ENCODE measurements around the gene PFDN4.
A peak's percentile ranks its signal among the peaks of the same experiment; 100 is the strongest.

The PFDN4 gene

DNA sequence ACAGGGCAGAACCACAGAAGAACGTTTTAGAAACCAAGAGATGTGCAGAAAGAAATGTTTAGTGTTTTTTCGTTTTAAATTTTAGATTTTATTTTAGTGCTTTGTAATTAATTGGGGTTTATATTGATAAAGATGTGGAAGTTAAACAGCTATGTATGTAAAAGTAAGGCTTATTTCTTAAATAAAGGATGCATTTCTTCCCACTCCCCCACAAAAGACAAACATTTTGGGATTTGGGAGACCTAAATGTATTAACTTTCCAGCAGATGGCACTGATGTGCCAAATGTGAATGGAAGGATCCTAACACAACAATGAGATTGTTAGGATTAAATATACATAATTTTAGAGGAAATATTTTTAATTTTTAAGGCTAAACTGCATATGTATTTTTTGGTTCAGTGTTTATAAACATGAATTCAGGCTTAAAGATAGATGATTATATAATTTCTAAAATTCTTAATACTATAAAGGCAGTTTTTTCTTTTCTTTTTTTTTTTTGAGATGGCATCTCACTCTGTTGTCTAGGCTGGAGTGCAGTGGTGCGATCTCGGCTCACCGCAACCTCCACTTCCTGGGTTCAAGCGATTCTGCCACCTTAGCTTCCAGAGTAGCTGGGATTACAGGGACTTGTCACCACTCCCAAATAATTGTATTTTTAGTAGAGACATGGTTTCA is 12.0 kb downstream of the PFDN4 start:
- 98% methylated on average over 4 of the region's 6 CpGs for WGBS (ENCODE audit: insufficient coverage)
- peak in 2 of 3 donors; percentile 36 to 46 for DNase-seq
- Histone ChIP-seq H3K4me1 (ENCODE audit: control extremely low read depth in 1 of 4, control insufficient read depth in 4 of 4, insufficient read depth in 4 of 4, low read length in 3 of 4) (peaks cover 0 to 17% (median 6%) of the 10 kb centered on the region in 4 experiments), H3K27me3 (replicated peaks in 2 of 5; ENCODE audit: control insufficient read depth in 4 of 5, insufficient read depth in 5 of 5, low read length in 4 of 5) (no peaks in the 10 kb centered on the region), H3K9me3 (ENCODE audit: control extremely low read depth in 1 of 5, control insufficient read depth in 4 of 5, insufficient read depth in 2 of 5, low read depth in 1 of 5, low read length in 4 of 5) (no peaks in the 10 kb centered on the region), H3K4me3 (ENCODE audit: control insufficient read depth in 1 of 7, extremely low read depth in 1 of 7, insufficient read depth in 4 of 7, low read depth in 2 of 7, low read length in 6 of 7) (no peak overlapping the region), H3K36me3 (ENCODE audit: control insufficient read depth in 4 of 4, insufficient read depth in 4 of 4, low read length in 3 of 4) (peaks cover 0 to 27% (median 9%) of the 10 kb centered on the region in 4 experiments), H3K27ac (ENCODE audit: insufficient read depth in 1 of 2, low read depth in 1 of 2, low read length in 2 of 2, poor library complexity in 1 of 2, severe bottlenecking in 2 of 2) (no peak overlapping the region)
- CTCF ChIA-PET: interaction anchor here (0.8 to 2.6 kb wide), 7 partner anchors 11 to 428 kb away, joined by 3 to 12 read pairs (median 4); partner anchors contain the start of gene PFDN4
- POLR2A ChIA-PET: interaction anchor here (0.6 kb wide), 1 partner anchor 139 kb away, joined by 3 read pairs; no protein-coding TSS in a partner anchor

DNA sequence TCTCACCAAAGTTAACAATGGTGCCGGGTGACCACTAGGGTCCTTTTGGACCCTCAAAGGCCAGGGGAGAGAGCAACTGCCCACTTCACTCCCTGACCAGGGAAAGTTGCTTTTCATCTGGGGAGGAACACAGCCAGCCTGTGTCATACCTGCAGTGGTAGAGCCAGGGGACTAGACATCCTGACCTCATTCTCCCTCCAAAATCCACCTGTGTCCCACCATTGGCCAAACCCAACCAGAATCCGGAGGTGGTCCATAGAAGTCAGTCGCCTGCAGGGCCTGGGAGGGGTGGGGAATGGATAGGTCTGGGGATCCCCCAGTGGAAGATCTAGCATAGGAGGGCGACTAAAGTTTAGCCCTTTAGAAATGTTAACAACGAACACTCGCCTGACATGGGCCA is 12.8 kb downstream of the PFDN4 start:
- WGBS (ENCODE audit: insufficient coverage): 100% methylated on average over 3 of the region's 6 CpGs
- Histone ChIP-seq H3K4me3 (ENCODE audit: control insufficient read depth in 1 of 7, extremely low read depth in 1 of 7, insufficient read depth in 4 of 7, low read depth in 2 of 7, low read length in 6 of 7) (no peak overlapping the region), H3K36me3 (ENCODE audit: control insufficient read depth in 4 of 4, insufficient read depth in 4 of 4, low read length in 3 of 4) (peaks cover 0 to 19% (median 7%) of the 10 kb centered on the region in 4 experiments), H3K4me1 (ENCODE audit: control extremely low read depth in 1 of 4, control insufficient read depth in 4 of 4, insufficient read depth in 4 of 4, low read length in 3 of 4) (peaks cover 0 to 17% (median 6%) of the 10 kb centered on the region in 4 experiments), H3K27ac (ENCODE audit: insufficient read depth in 1 of 2, low read depth in 1 of 2, low read length in 2 of 2, poor library complexity in 1 of 2, severe bottlenecking in 2 of 2) (no peak overlapping the region), H3K27me3 (replicated peaks in 2 of 5; ENCODE audit: control insufficient read depth in 4 of 5, insufficient read depth in 5 of 5, low read length in 4 of 5) (no peaks in the 10 kb centered on the region), H3K9me3 (ENCODE audit: control extremely low read depth in 1 of 5, control insufficient read depth in 4 of 5, insufficient read depth in 2 of 5, low read depth in 1 of 5, low read length in 4 of 5) (no peaks in the 10 kb centered on the region)
- POLR2A ChIA-PET: interaction anchor here (0.7 kb wide), 1 partner anchor 36 kb away, joined by 3 read pairs; no protein-coding TSS in a partner anchor
- DNase-seq: no peak
- CTCF ChIA-PET: interaction anchor here (0.6 to 2.6 kb wide), 3 partner anchors 12 to 460 kb away, joined by 3 to 12 read pairs (median 8); partner anchors contain the start of gene PFDN4

DNA sequence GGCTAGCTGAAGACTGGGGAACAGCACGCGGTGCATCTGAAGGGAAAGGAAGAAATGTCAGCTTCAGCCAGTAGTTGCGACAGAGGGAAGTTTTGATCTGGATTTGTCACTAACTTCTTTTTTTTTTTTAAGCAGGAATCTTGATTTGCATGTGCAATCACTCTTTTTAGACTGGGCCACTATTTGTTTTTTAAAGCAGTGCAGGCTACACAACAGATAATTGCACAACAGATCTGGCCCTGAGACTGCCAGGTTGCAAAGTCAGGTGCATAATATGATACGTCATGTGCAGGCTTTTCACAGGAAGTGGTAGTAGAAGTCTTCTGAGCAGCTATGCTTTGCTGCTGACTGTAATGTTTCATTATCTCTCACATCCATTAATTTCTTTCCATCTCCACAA is 13.5 kb downstream of the PFDN4 start:
- Histone ChIP-seq H3K36me3 (ENCODE audit: control insufficient read depth in 4 of 4, insufficient read depth in 4 of 4, low read length in 3 of 4) (peaks cover 0 to 13% (median 7%) of the 10 kb centered on the region in 4 experiments), H3K9me3 (ENCODE audit: control extremely low read depth in 1 of 5, control insufficient read depth in 4 of 5, insufficient read depth in 2 of 5, low read depth in 1 of 5, low read length in 4 of 5) (no peaks in the 10 kb centered on the region), H3K27me3 (replicated peaks in 2 of 5; ENCODE audit: control insufficient read depth in 4 of 5, insufficient read depth in 5 of 5, low read length in 4 of 5) (no peaks in the 10 kb centered on the region), H3K27ac (ENCODE audit: insufficient read depth in 1 of 2, low read depth in 1 of 2, low read length in 2 of 2, poor library complexity in 1 of 2, severe bottlenecking in 2 of 2) (no peak overlapping the region), H3K4me1 (ENCODE audit: control extremely low read depth in 1 of 4, control insufficient read depth in 4 of 4, insufficient read depth in 4 of 4, low read length in 3 of 4) (peaks cover 0 to 17% (median 6%) of the 10 kb centered on the region in 4 experiments), H3K4me3 (ENCODE audit: control insufficient read depth in 1 of 7, extremely low read depth in 1 of 7, insufficient read depth in 4 of 7, low read depth in 2 of 7, low read length in 6 of 7) (no peak overlapping the region)
- 63% methylated on average over 3 of the region's 4 CpGs for WGBS (ENCODE audit: insufficient coverage)
- POLR2A ChIA-PET: interaction anchor here (0.7 kb wide), 1 partner anchor 37 kb away, joined by 3 read pairs; no protein-coding TSS in a partner anchor
- CTCF ChIA-PET: interaction anchor here (0.6 to 2.7 kb wide), 4 partner anchors 13 to 460 kb away, joined by 3 to 14 read pairs (median 8); partner anchors contain the start of gene PFDN4
- DNase-seq: peak in 2 of 3 donors; percentile 48 to 68

DNA sequence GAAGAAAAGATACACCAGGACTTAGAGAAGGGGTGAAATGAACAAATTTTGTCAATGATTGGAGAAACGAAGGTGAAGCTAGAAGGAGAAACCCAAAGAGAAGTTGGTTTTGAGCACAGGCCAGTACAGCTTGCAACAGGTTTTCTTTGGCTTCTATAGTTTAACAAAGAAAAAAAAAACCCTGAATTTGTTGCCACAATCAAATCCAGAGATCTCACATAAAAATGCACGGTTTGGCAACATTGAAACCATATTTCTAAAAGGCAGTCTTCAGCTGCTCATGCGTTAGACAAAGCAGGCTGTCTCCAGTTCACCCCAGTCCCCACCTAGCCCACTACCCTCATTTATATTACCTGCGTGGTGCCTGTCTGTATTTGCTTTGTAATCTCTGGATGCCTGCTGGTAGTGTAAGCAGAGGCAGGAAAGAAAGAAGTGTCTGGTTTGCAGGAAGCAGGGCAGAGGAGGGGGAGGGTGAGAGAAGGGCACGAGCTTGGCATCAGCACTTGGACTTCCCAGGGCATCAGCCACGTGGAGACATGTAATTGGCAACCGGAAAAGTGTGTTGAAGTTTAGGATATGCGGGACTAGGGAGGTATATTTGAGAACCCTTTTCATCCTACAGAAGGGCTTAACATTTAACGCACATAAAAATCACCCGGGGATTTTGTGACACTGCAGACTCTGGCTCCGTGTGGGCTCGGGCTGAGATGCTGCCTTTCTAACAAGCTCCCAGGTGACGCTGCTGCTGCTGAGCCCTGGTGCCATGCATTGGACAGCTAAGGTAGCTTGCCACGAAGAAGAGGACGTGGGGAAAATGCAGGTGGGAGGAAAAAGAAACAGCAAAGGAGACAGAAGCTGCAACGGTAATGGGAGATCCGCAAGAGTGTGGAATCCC is 14.4 kb downstream of the PFDN4 start:
- H3K27ac ChIP-seq (ENCODE audit: insufficient read depth in 1 of 2, low read depth in 1 of 2, low read length in 2 of 2, poor library complexity in 1 of 2, severe bottlenecking in 2 of 2): no peak overlapping the region
- ChIA-PET POLR2A (no interaction called here), CTCF (interaction anchor here (1.0 to 2.7 kb wide), 4 partner anchors 14 to 428 kb away, joined by 3 to 14 read pairs (median 12); partner anchors contain the start of gene PFDN4)

DNA sequence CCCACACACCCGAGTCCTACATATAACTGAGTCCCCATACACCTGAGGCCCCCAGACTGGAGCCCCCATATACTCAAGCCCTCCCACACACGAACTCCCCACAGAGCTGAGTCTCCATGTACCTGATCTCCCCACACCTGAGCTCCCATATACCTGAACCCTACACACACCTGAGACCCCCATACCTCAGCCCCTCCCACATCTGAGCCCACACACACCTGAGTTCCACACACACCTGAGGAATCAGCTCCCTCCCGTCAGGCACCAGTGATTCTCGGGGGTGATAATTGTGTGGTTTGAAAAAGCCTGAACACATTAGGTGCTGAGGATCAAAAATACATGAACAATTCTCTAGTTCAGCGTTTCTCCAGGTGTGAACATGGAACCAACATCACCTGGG is 15.4 kb downstream of the PFDN4 start:
- no peak overlapping the region for H3K27ac ChIP-seq (ENCODE audit: insufficient read depth in 1 of 2, low read depth in 1 of 2, low read length in 2 of 2, poor library complexity in 1 of 2, severe bottlenecking in 2 of 2)
- CTCF ChIA-PET: interaction anchor here (1.8 to 2.7 kb wide), 2 partner anchors 15 to 423 kb away, joined by 11 to 14 read pairs; partner anchors contain the start of gene PFDN4
- no peak overlapping the region for H3K4me3 ChIP-seq (ENCODE audit: control insufficient read depth in 1 of 7, extremely low read depth in 1 of 7, insufficient read depth in 4 of 7, low read depth in 2 of 7, low read length in 6 of 7)
- DNase-seq: no peak
- H3K36me3 ChIP-seq (ENCODE audit: control insufficient read depth in 4 of 4, insufficient read depth in 4 of 4, low read length in 3 of 4): peaks cover 0 to 5% (median 1%) of the 10 kb centered on the region in 4 experiments
- no peaks in the 10 kb centered on the region for H3K9me3 ChIP-seq (ENCODE audit: control extremely low read depth in 1 of 5, control insufficient read depth in 4 of 5, insufficient read depth in 2 of 5, low read depth in 1 of 5, low read length in 4 of 5)
- 92% methylated on average over 2 of the region's 5 CpGs for WGBS (ENCODE audit: insufficient coverage)
- peaks cover 0 to 23% (median 6%) of the 10 kb centered on the region in 4 experiments for H3K4me1 ChIP-seq (ENCODE audit: control extremely low read depth in 1 of 4, control insufficient read depth in 4 of 4, insufficient read depth in 4 of 4, low read length in 3 of 4)
- POLR2A ChIA-PET: no interaction called here
- no peaks in the 10 kb centered on the region for H3K27me3 ChIP-seq (replicated peaks in 2 of 5; ENCODE audit: control insufficient read depth in 4 of 5, insufficient read depth in 5 of 5, low read length in 4 of 5)

More for the DNA sequence above, 14.4 kb downstream of the PFDN4 start:
- no peak overlapping the region for H3K4me3 ChIP-seq (ENCODE audit: control insufficient read depth in 1 of 7, extremely low read depth in 1 of 7, insufficient read depth in 4 of 7, low read depth in 2 of 7, low read length in 6 of 7)
- peaks cover 0 to 8% (median 4%) of the 10 kb centered on the region in 4 experiments for H3K36me3 ChIP-seq (ENCODE audit: control insufficient read depth in 4 of 4, insufficient read depth in 4 of 4, low read length in 3 of 4)
- H3K9me3 ChIP-seq (ENCODE audit: control extremely low read depth in 1 of 5, control insufficient read depth in 4 of 5, insufficient read depth in 2 of 5, low read depth in 1 of 5, low read length in 4 of 5): no peaks in the 10 kb centered on the region
- peak in 2 of 3 donors; percentile 15 to 40 for DNase-seq
- H3K4me1 ChIP-seq (ENCODE audit: control extremely low read depth in 1 of 4, control insufficient read depth in 4 of 4, insufficient read depth in 4 of 4, low read length in 3 of 4): peaks cover 0 to 19% (median 6%) of the 10 kb centered on the region in 4 experiments
- H3K27me3 ChIP-seq (replicated peaks in 2 of 5; ENCODE audit: control insufficient read depth in 4 of 5, insufficient read depth in 5 of 5, low read length in 4 of 5): no peaks in the 10 kb centered on the region
- WGBS (ENCODE audit: insufficient coverage): 64% methylated on average over 12 of the region's 17 CpGs

DNA sequence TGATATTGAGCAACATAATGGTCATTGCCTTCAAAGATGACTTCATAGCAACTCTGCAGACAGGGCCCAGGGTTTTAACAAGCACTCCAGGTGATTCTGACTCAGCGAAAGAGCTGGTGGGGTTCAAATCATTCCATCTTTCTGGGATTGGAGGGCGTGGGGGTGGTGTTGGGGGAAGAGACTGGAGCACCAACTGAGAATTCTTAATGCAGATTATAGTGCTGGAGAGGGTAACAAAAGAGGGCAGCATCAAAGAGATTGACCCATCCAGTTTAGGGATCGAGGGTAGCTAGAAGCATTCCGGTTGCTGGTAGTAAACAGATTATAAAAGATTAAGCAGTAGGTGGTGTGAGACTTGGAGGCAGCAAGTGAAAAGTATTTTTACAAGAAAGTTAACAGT is 15.9 kb downstream of the PFDN4 start:
- POLR2A ChIA-PET: no interaction called here
- Histone ChIP-seq H3K4me1 (ENCODE audit: control extremely low read depth in 1 of 4, control insufficient read depth in 4 of 4, insufficient read depth in 4 of 4, low read length in 3 of 4) (peaks cover 0 to 23% (median 6%) of the 10 kb centered on the region in 4 experiments), H3K36me3 (ENCODE audit: control insufficient read depth in 4 of 4, insufficient read depth in 4 of 4, low read length in 3 of 4) (peaks cover 0 to 5% (median under 1%) of the 10 kb centered on the region in 4 experiments), H3K4me3 (ENCODE audit: control insufficient read depth in 1 of 7, extremely low read depth in 1 of 7, insufficient read depth in 4 of 7, low read depth in 2 of 7, low read length in 6 of 7) (no peak overlapping the region), H3K27ac (ENCODE audit: insufficient read depth in 1 of 2, low read depth in 1 of 2, low read length in 2 of 2, poor library complexity in 1 of 2, severe bottlenecking in 2 of 2) (no peak overlapping the region), H3K9me3 (ENCODE audit: control extremely low read depth in 1 of 5, control insufficient read depth in 4 of 5, insufficient read depth in 2 of 5, low read depth in 1 of 5, low read length in 4 of 5) (no peaks in the 10 kb centered on the region), H3K27me3 (replicated peaks in 2 of 5; ENCODE audit: control insufficient read depth in 4 of 5, insufficient read depth in 5 of 5, low read length in 4 of 5) (no peaks in the 10 kb centered on the region)
- CTCF ChIA-PET: interaction anchor here (1.8 to 2.7 kb wide), 2 partner anchors 16 to 422 kb away, joined by 11 to 14 read pairs; partner anchors contain the start of gene PFDN4
- DNase-seq: no peak
- WGBS (ENCODE audit: insufficient coverage): 95% methylated on average over 4 of the region's 4 CpGs

Data from common myeloid progenitor, CD34-positive (primary cell).